Chondrocyte (in vitro differentiated cells): ENCODE measurements around the gene PKD1L1. TPM values are rescaled to one million over a fixed set of nuclear protein-coding genes. Genes with fewer than 3 reads are reported as not detected.
A peak's percentile ranks its signal among the peaks of the same experiment; 100 is the strongest.

Source experiments
- DNase-seq: peaks from one replicate; pipeline ENCODE4 v3.0.0; 2021; ENCODE audit warnings: mixed read lengths, low spot score
- H3K27ac Mint-ChIP-seq: one replicate; pipeline ENCODE4 v1.8.0; 2021; ENCODE audit warnings: mild to moderate bottlenecking, moderate library complexity, mixed read lengths; ENCODE audit not compliant: unreplicated experiment
- H3K27me3 Mint-ChIP-seq: 2 replicates; pipeline ENCODE4 v1.8.0; 2021; ENCODE audit warnings: low read depth, mixed read lengths
- H3K36me3 Mint-ChIP-seq: 2 replicates; pipeline ENCODE4 v1.8.0; 2021; ENCODE audit warnings: low read depth, mixed read lengths
- H3K4me1 Mint-ChIP-seq: 2 replicates; pipeline ENCODE4 v1.8.0; 2021; ENCODE audit warnings: low read depth, mild to moderate bottlenecking, mixed read lengths
- H3K4me3 Mint-ChIP-seq: one replicate; pipeline ENCODE4 v1.8.0; 2021; ENCODE audit warnings: mild to moderate bottlenecking, moderate library complexity, mixed read lengths; ENCODE audit not compliant: unreplicated experiment
- H3K9me3 Mint-ChIP-seq: 2 replicates; pipeline ENCODE4 v1.8.0; 2021; ENCODE audit warnings: low read depth, mixed read lengths
- total RNA-seq: library from RNA; stranded (reverse); gene quantifications from 3 replicates; pipeline ENCODE4 v1.2.1, GENCODE V29; 2021
- TF ChIP-seq, protein P1 (sequence below): fragments of 200-600 bp; sonication (generic); IDR thresholded peaks from 2 replicates; pipeline ENCODE4 v1.5.0; 2021; ENCODE audit warnings: antibody characterized with exemption, mild to moderate bottlenecking, moderate library complexity

The PKD1L1 gene
- total RNA-seq, 1 donor from 2014 or later: 0.25 TPM

DNA sequence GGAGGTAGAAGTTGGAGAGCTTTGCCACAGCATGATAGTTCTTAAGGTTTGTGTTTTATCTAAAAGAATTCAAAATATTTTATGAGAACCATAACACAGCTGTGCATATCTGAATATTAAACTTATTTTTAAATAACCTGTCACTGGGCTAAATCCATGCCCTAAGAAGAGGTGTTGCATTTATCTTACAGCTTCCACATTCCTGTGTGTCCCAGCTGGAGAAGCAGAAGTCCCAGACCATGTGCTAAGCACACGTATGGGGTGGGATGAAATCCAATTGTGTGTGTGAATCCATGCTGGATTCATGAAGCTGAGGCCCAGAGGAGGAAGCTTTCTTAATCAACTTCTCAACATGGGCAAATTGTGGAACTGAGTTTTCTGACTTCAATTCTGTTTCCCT lies 121.5 kb downstream of the PKD1L1 start:
- Mint-ChIP-seq H3K27ac (peak overlapping the region; percentile 62), H3K4me3 (no peak overlapping the region), H3K36me3 (no peaks in the 10 kb centered on the region), H3K27me3 (no peaks in the 10 kb centered on the region), H3K4me1 (peaks cover 22% of the 10 kb centered on the region), H3K9me3 (no peaks in the 10 kb centered on the region)
- TF ChIP-seq, protein P1, sequence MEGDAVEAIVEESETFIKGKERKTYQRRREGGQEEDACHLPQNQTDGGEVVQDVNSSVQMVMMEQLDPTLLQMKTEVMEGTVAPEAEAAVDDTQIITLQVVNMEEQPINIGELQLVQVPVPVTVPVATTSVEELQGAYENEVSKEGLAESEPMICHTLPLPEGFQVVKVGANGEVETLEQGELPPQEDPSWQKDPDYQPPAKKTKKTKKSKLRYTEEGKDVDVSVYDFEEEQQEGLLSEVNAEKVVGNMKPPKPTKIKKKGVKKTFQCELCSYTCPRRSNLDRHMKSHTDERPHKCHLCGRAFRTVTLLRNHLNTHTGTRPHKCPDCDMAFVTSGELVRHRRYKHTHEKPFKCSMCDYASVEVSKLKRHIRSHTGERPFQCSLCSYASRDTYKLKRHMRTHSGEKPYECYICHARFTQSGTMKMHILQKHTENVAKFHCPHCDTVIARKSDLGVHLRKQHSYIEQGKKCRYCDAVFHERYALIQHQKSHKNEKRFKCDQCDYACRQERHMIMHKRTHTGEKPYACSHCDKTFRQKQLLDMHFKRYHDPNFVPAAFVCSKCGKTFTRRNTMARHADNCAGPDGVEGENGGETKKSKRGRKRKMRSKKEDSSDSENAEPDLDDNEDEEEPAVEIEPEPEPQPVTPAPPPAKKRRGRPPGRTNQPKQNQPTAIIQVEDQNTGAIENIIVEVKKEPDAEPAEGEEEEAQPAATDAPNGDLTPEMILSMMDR: no peak
- no peak for DNase-seq

DNA sequence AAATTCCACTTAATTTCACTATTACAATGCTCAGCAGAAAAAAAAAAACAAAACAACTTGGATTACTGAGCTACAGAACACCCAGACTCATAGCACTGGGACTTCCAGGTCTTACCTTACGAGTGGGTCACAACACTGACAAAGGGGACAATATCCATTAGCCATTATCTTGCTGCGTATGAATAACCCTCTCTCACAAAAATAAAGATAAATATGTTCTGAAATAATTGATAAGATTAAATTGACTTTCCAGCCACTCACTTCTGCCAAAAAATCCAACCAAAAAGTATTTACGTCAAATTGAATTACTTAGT lies 128.7 kb downstream of the PKD1L1 start:
- TF ChIP-seq, protein P1: peak; percentile 70
- Mint-ChIP-seq H3K27ac (peak overlapping the region; percentile 80), H3K27me3 (no peaks in the 10 kb centered on the region), H3K4me1 (peaks cover 42% of the 10 kb centered on the region), H3K36me3 (no peaks in the 10 kb centered on the region), H3K9me3 (no peaks in the 10 kb centered on the region), H3K4me3 (no peak overlapping the region)
- no peak for DNase-seq

DNA sequence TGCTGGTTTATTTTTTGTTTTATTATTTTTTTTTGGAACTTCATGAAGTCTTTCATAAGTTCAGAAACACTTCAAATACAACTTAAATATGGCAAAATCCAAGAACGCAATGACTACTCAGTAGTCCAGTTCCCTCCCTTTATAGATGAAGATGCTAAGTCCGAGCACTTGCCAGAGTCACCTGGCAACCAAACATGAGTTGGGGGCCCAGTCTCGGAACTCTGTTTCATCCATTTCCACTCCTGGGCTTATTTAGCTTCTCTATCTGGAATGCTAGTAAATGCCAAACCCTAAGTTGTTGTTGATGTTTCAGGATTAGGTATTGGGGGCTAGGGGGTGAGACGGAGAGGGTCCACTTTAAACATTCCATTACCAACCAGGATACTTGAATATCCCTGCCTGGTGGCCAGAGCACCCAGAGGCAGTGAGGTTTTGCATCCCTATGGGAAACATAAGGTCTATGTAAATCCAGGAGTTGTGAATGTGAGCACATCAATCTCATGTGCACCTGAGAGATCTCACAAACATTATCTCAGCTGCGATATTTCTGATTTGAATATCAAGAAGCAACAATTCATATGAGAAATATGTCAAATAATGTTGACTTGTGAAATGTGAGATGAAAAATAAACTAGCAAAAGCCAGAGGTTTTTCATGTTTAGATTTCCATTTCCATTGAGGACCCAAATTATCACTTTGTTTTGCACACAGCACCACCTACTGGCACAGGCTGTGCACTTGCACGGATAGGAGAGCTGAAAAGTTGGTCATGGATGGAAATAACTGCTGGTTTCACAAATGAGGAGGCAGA lies 129.3 kb downstream of the PKD1L1 start:
- no peak for DNase-seq
- Mint-ChIP-seq H3K9me3 (no peaks in the 10 kb centered on the region), H3K4me3 (no peak overlapping the region), H3K27me3 (no peaks in the 10 kb centered on the region), H3K4me1 (peaks cover 42% of the 10 kb centered on the region), H3K36me3 (no peaks in the 10 kb centered on the region), H3K27ac (peak overlapping the region; percentile 80)
- TF ChIP-seq, protein P1: peak; percentile 98

DNA sequence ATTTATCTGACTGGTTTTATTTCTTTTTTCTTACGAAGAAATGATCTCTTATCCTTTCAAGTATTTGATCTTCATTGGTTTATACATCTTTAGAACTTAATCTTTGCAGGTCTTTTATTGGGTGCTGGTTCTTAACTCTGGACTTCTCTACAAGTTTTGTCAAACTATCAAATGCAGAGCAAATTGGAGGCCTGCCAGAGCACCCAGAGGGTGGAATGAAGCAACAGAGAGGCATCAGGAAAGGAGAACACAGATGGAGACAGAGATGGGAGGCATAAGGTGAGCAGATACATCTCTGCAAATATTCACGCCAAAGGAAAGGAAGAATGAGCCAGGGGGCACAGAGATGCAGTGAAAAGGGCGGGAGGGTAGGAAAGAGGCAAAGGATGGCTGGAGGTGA lies 130.3 kb downstream of the PKD1L1 start:
- peaks cover 45% of the 10 kb centered on the region for H3K4me1 Mint-ChIP-seq
- DNase-seq: no peak
- peak overlapping the region; percentile 76 for H3K27ac Mint-ChIP-seq
- no peaks in the 10 kb centered on the region for H3K27me3 Mint-ChIP-seq
- TF ChIP-seq, protein P1: no peak
- no peaks in the 10 kb centered on the region for H3K36me3 Mint-ChIP-seq
- H3K9me3 Mint-ChIP-seq: no peaks in the 10 kb centered on the region
- H3K4me3 Mint-ChIP-seq: no peak overlapping the region

DNA sequence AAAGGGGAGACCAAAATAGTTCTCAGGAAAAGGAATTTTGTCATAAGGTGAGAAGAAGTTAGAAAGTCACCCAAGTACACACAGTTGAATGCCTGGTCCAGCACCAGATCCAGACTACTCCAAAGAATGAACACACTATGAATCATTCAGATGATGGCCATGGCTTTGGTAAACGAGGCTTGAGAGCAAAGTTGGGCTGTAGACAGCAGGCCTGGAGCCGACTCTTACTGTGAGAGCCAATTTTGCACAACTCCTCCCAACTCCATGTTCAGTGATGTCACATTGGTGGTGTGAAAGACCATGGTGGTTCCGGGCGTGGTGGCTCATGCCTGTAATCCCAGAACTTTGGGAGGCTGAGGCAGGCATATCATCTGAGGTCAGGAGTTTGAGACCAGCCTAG lies 131.6 kb downstream of the PKD1L1 start:
- peak overlapping the region; percentile 2 for H3K27ac Mint-ChIP-seq

More for the DNA sequence above, 131.6 kb downstream of the PKD1L1 start:
- H3K4me3 Mint-ChIP-seq: no peak overlapping the region
- H3K27me3 Mint-ChIP-seq: no peaks in the 10 kb centered on the region
- no peak for DNase-seq
- no peaks in the 10 kb centered on the region for H3K9me3 Mint-ChIP-seq
- peaks cover 2% of the 10 kb centered on the region for H3K36me3 Mint-ChIP-seq
- TF ChIP-seq, protein P1: no peak
- peaks cover 45% of the 10 kb centered on the region for H3K4me1 Mint-ChIP-seq
